Lung microvascular endothelial cell (primary cell): ENCODE data around the gene LCN9. TPM values are rescaled to one million over a fixed set of nuclear protein-coding genes. Genes with fewer than 3 reads are reported as not detected.
"Not testable (repeated sequence)": the region's sequence is repeated elsewhere in the genome, so short reads cannot be mapped to it uniquely, and the experiment has no call there.

Experiments
- DNase-seq, 2 donors: peaks; one replicate each; pipeline versions ENCODE4 v3.0.0 to v3.0.0-alpha.2; 2010; ENCODE audit warnings: low read depth in 2 of 2
- total RNA-seq: library from RNA; depleted of rRNA; stranded (reverse); fragments of >200 nt; gene quantifications from 2 replicates; pipeline ENCODE4 v1.2.1, GENCODE V29; 2014

The LCN9 gene
- total RNA-seq, 1 donor from 2014 or later, result not detected

DNA sequence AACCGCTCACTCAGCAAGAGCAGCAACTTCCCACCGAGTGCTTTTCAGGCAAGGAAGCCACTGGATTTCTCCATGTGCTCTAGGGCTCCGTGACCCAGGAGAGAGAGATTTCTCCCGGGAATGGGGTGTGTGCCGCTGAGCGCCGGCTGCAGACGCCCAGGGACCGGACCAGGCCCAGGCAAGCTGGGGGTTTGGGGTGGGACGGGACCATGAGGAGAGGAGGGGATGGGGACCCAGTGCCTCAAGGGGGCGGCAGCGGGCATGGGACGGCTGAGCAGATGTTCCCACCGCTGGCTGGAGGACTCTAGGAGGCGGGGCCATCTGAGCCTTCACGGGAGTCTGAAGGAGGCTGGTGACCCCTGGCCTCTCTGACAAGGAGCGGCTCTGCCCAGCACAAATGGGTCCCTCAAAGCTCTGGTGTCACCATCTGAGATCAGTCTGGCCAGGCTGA is 8.5 kb downstream of the LCN9 start:
- DNase-seq, result no peak

DNA sequence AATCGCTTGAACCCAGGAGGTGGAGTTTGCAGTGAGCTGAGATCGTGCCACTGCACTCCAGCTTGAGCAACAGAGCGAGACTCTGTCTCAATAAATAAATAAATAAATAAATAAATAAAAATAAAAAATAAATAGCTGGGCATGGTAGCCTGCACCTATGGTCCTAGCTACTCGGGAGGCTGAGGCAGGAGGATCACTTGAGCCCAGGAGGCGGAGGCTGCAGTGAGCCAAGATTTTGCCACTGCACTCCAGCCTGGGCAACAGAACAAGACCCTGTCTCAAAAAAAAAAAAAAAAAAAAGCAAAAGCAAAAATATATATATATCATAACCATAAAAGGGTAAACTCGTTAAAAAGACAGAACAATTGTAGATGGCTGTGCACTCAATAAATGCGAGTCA is 9.7 kb downstream of the LCN9 start:
- not testable (repeated sequence) for DNase-seq

DNA sequence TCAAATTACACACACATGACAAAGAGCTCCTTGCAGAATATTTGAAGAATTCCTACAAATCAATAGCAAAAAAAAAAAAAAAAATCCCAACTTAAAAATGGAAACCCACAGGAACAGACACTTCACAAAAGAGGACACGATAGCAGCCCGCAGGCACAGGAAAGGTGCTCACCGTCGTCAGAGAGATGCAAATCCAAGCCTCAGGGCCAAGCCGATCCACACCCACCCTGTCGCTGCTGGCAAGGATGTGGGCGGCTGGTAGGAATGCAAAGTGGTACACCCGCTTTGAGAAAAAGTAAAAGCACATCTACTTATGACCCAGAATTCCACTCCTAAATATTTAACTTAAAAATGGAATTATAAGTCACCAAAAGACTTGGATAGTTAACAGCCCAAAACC is 10.8 kb downstream of the LCN9 start:
- DNase-seq, result no peak

DNA sequence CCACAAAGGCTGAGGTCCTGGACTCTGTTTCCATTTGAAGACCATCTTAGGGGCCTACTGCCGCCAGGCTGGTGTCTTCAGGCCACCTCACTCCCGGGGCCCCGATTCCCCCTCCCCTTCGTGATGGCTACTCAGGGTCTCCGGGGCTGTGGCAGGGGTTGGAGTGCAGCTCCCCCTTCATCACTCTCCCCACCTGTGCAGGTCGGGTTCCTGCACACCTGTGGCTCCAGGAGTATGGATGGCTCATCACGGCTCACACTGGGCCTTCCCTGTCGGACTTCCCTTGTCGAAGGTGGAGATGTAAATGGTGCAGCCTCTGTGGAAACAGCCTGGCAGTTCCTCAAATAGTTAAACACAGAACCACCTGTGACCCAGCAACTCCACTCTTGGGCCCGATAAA is 11.9 kb downstream of the LCN9 start:
- no peak for DNase-seq

DNA sequence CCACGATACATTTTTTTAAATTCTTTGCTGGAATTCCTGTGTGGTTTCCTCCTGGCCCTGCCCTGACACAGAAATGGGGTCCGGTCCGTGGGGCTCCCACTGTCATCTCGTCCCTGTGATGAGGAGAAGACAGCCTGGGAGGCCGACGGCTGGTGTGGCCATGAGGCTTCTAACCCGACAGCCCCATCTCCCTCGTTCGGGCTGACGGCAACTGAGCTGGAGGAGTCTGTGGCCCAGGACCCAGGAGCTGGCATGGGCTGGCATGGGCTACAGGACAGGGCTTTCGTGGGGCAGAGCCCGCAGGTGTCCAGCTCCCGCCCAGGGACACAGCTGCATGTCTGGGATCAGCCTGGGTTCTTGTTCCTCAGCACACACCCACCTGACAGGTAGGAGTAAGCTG is 13.8 kb downstream of the LCN9 start:
- no peak for DNase-seq

DNA sequence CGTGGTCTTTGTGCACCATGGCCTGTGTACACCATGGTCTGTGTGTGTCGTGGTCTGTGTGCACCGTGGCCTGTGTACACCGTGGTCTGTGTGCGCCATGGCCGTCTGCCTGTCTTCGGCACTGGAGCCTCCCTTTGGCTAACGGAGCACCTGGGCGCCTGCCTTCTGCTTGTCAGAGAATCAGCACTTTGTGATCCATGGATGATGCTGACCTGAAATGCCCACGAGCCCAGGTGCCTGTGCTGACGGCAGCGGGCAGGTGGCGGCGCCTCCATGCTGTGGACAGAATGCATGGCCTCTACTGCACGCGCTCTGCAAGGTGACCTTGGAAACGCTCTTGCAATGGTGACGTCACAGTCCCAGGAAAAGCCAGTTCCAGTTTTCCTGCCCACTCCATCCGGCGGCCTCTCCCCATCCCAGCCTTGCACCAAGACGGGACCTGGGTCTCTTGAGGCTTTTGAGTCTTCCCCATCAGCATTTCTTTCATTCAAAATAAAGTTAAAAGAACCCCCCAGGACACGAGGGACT is 14.6 kb downstream of the LCN9 start:
- no peak for DNase-seq

DNA sequence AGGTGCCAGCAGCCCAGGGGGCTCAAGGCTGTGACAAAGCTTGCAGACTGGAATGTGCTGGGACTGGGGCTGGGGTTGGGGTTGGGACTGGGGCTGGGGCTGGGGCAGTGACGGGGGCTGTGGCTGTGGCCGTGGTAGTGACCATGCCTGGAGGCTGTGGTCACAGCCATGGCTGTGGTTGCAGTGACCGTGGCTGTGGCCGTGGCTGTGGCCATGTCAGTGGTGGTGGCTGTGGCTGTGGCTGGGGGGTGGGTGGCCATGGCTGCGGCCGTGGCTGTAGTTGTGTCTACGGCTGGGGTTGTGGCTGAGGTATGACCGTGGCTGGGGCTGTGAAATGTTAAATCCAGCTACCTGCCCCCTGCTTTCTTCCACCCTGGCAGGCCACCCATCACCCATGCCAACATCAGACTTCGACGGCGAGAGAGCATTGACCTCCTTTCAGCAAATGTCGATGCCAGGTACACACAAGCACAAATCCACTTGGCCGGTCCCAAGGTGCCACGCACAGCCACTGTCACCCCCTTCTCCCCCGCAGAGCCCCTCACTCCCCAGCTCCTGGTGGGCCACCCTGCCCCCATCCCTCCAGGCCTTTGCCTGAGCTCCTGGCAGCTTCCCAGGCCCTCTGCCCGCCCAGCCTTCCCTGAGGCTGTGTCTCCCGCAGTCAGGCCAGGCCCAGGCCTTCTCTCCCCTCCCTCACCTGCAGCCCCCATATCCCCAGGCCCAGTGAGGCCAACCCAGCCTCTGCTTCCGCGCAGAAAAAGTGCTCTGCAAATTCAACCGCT is 15.3 kb downstream of the LCN9 start:
- no peak for DNase-seq

DNA sequence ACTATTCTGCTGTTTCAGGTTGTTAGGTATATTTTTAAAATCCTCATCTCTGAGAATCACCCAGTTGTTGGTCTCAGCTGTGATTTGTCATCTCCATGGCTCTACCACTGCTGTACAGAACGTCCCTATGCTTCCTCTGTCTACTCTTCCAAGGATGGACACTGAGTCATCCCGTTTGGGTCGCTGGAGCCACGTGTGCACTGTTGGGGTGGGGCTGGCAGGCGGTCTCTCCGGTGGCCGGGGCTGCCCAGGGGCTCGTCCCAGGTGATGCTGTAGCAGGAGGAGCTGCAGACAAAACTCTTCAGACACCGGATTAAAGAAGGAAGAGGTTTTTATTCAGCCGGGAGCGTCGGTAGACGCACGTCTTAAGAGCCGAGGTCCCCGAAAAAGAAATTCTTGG is 16.9 kb downstream of the LCN9 start:
- DNase-seq, result no peak

DNA sequence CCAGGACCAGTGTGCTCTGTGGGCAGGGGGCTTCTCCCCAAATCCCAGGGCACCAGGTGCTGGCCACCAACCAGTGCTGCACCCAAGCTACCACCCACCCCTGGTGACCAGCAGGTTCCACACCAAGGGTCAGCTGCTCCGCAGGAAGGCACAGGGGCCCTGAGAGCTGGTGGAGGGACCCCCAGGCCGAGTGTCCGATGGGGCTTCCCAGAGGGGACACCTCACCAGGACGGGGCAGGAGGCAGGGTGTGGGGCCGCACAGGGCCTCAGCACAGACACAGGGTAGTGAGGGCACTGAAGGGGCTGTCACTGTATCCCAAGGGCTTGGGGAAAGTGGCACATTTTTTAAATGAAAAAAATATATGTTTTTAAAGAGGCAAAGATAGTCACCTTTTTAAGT is 18.1 kb downstream of the LCN9 start:
- DNase-seq, result no peak

DNA sequence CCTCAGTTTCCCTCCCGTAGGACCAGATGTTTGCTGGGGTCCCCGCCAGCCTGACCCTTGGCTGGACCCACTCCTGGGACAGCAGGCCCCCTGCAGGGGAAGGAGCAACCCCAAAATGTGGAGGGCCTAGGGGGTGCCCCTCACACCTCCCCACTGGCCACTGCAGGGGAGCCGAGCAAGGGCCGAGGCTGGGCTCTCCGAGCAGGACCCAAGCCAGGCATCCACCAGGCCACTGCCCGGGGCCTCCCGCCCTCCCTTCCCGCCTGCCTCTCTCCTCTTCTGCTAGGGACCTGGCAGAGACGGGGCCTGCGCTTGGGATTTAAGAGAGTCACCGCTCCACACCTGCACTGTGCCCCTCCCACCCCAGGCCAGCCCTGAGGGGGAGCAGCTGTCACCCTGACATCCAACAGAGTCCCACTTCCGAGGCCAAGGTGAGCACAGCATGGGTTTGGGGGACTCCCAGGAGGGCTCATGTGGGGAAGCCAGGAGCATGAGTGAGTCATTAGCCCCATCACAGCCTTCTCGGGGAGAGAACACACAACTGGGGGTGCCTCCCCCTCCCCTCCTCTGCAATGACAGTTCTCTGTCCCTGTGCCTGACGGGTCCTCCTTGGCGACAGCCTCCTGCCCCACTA is 20.4 kb downstream of the LCN9 start:
- DNase-seq, result no peak

DNA sequence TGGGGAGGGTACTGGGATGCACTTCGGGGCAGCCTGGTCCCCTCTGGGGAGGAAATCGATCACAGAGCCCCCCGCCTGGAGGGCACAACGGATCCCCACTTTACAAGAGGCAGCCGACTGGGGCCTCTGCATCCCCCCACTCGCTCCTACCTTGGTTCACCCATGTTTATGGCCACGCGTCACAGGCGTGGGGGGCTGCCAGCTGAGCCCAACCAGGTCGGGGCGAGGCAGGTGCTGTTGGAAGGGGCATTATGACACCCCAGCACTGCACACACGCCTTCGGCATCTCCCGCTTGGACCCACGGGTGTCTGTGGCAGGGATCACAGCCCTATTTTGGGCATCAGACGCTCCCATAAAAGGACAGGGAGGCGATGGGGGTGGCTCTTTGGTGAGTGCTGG is 21.6 kb downstream of the LCN9 start:
- no peak for DNase-seq

DNA sequence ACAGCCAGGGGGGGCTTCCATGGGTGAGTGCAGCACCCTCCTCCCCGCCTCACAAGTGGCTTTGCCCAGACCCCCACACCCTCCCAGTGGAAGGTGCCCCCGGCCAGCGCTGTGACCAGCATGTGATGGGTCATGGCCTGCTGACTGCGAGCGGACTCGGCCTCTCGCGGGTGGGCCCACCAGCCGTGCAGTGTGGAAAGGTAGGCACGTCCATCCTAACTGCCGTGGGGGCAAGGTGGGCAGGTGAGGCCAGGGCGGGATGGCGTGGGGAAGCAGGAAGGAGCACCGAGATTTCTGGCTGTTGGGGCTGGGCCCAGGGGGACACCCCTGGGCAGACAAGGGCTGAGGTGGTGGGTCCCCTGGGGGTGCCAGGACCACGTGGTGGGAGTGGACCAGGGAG is 24.1 kb downstream of the LCN9 start:
- DNase-seq, result no peak

DNA sequence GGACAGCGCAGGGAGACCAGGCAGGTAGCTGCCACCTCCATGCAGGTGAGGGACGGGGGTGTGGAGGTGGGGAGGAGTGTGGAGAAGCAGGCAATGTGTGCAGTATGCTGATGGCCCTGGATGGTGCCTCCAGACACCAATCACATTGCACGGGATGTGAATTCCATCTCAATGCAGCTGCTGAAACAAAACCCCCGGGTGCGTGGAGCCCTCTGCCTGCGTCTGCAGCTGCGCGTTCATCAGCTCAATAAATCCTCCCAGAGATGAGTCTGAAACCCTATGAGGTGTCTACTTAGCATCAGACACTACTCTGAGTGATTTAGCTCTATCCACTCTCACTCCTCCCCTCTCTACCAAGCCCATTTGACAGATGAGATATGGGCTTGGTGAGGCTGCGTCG is 25.9 kb downstream of the LCN9 start:
- no peak for DNase-seq

DNA sequence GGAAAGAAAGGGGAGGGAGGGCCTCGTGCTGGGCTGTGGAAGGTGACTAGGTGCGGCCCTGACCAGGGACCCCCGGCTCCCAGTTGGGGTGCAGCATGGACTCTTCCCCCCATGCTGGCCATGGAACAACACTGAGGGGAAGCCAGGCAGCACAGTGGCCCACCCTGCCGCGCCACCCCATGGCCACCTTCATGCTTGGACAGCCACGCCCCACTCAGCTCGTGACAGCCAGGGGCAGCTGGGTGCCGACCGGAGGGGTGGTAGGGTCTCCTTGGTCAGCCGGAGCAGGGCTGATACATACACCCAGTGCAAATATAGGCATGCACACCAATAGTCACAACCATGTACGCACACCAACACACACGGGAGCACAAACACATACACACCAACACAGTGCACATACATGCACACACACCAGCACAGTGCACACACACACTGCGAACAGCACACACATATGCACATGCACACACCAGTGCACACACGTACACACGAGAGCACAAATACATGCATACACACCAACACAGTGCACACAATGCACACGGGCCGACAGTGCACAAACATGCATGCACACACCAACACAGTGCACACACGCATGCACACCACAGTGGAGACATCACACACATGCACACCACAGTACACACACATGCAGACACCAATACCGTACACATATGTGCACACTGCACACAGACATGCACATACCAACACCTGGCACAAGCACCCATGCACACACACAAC is 27.9 kb downstream of the LCN9 start:
- DNase-seq, result no peak

DNA sequence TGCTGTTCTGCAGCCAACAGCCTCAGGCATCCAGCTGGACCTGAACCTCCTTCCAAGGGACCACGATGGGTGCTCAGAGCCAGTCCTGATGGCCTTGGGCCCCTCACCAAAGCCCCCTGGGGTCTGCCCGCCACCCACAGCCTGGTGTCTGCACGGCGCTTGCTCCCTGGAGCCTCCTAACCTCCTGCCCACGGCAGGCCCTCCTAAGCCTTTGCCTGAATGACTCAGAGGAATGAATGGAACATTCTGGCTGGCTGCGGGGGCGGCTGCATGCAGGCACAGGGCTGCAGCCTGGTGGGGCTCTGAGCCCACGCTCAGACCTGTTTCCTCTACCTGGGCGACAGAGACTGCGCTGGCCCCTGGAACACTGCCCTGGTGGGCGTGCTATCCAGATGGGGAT is 29.3 kb downstream of the LCN9 start:
- no peak for DNase-seq

DNA sequence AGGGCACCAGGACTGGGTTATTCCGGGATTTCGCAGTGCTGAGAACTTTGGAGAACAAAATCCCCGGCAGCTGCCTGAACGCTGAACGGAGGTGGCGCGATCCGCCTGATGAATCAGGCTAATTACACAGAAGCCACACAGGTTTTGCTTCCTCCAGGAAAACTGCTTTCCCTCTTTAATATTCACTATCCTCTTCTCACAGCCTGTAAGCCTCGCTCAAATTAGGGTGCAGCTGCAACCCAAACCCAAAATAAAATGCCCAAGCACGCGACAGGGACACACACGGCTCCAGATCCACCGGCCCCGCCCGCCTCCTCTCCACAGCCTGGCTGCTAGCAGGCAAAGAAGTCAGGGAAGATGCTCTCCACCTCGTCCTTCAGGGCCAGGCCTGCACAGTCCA is 30.2 kb downstream of the LCN9 start:
- no peak for DNase-seq

DNA sequence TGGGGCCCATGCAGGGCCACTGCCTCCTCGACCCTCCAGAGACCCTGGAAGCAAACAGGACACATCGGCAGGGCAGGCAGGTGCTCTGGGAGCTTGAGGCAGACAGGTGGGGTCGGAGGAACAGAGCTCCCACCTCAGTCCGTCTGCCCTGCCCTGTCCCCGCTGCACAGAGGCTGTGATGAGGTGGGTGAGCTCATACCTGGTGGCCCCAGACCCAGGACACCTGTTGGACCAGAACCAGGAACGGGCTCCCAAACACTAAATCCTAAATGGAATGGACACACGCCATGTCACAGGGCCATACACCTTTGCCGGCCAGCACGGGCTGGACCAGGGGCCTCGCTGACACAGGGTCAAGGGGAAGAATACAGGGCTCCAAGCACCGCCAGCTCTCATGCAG is 30.7 kb downstream of the LCN9 start:
- no peak for DNase-seq

DNA sequence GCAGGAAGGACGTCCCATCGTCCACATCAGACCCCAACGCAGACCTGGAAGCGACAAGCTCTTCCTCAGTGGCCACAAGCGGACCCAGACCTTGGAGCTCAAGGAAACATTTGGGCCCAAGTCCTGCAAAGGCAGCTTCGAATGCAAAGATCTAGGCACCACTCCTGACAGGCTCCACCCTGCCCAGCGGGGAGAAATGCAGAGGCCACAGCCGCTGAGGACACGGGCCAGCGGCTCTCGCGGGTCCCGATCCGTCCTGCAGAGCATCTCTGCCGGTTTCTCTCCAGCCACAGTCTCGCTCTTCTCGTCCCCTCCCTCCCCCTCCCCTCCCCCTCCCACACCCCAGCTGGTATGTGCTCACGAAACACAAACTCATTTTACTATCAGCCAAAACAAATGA is 31.3 kb downstream of the LCN9 start:
- DNase-seq, result no peak

DNA sequence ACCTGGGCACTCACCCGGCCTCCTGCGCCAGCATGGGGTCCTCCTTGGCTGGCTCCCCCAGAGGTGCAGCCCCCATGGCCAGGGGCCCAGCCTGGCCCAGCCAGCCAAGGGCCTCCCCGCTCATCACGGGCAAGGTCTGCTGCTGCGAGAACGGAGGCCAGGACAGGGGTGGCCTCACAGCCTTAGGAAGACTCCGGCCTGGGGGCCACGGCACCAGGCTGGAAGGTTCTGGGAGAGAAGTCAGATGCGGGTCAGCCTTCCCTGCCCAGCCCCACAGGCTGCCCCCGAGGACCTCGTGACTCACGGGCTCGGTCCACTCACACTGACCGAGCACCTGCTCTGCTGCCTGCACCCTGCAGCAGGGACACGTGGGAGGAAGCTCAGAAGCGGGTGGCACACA is 31.9 kb downstream of the LCN9 start:
- DNase-seq, result no peak

DNA sequence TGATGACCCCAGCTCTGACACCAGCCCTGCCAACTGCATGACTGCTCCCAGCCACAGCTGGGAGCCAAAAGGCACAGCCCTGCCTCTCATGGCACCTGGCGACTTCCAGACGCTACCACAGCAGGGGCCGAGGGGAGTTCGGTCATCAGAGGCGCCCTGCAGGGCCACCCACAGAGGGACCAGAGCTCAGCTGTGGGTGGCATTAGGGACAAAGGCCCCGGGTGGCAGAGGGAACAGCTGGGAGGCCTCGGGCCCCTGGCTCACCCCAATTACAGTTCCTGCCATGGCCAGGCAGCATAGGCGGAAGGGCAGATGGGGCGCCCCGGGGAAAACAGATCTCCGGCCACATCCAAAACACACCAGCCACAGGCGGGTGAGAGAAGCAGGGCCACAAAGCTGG is 32.5 kb downstream of the LCN9 start:
- DNase-seq, result no peak

DNA sequence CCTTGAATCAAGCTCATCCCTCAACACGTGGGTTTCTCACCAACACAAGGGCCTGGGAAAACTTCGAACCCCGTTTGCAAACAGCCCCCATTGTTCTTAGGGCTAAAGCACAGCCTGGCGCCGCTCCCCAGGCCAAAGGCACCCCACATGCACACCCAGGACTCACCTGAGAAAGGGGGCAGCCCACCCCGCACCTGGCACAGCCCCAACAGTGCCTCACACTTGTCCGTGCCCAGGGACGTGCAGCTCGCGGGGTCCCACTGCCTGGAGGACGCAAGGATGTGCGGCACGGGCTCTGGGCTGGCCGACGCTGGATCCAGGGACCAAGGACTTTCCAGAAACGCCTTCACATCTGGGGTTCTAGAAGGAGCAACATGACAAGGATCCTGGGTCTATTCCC is 33.3 kb downstream of the LCN9 start:
- no peak for DNase-seq

DNA sequence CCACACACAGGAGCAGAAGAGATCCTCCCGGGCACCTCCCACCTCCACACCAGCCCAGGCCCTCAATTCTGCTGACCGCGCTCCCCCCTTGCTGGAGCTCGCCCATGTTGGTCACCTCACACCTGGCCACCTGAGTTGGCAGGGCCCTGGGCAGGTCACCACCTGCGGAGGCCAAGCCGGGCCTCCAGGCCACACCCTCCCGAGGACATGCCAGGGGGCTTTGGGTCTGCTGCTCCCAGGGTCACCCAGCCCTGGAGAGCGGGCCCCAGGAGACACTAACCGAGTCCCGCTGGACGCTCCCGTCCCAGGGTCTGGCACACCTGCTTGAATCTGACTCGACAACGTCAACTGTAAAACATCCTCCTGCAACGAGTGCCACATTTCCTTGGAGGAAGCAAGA is 34.1 kb downstream of the LCN9 start:
- DNase-seq, result no peak

DNA sequence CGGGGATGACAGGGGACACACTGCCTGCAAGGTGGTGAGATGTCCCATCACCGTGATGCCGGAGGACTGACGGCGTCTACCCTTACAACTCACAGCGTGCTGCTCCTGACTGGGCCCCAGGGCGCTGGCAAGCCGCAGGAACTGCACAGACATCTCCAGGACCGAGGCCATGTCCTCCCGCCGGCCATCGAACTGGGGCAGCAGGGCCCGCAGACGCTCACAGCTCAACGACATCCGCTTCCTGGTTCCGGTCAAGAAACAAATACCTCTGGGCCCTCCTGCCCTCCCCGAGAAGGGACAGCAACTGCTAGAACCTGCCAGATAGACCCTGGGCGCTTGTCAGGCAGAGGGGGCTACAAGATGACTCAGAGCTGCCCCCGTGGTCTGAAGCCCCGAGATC is 35.1 kb downstream of the LCN9 start:
- DNase-seq, result no peak
